GM12878 (cell line): ENCODE results near the gene DTL. TPM values are rescaled to one million over a fixed set of nuclear protein-coding genes. Genes with fewer than 3 reads are reported as not detected.

ENCODE experiments used
- CHD4 ChIP-seq: fragments of 200-600 bp; sonication (generic); IDR thresholded peaks from 2 replicates; pipeline ENCODE4 v1.6.1; 2016; ENCODE audit warnings: mild to moderate bottlenecking
- CREM ChIP-seq: IDR thresholded peaks from 2 replicates; pipeline ENCODE4 v1.6.1; 2014; ENCODE audit warnings: antibody characterized with exemption, low read depth
- EED ChIP-seq: sonication (generic); IDR thresholded peaks from 2 replicates; pipeline ENCODE4 v1.6.1; 2016; ENCODE audit warnings: antibody characterized with exemption, low read depth
- ELK1 ChIP-seq: IDR thresholded peaks from 2 replicates; pipeline ENCODE4 v1.6.1; 2012; ENCODE audit warnings: low read depth, low read length, improper control_type of control experiment
- ESRRA ChIP-seq: IDR thresholded peaks from 2 replicates; pipeline ENCODE4 v1.6.1; 2012; ENCODE audit warnings: mild to moderate bottlenecking, low read length, improper control_type of control experiment
- EZH2 ChIP-seq: IDR thresholded peaks from 2 replicates; pipeline ENCODE4 v1.6.1; 2012; ENCODE audit warnings: low read depth, mild to moderate bottlenecking, control low read depth, inconsistent platforms, low read length, borderline replicate concordance; ENCODE audit not compliant: control insufficient read depth
- FOXM1 ChIP-seq: IDR thresholded peaks from 2 replicates; pipeline ENCODE4 v1.6.1; 2012; ENCODE audit warnings: low read depth, mild to moderate bottlenecking, inconsistent platforms, low read length, moderate library complexity
- IKZF1 ChIP-seq: fragments of 450-650 bp; conservative IDR thresholded peaks from 2 replicates; pipeline ENCODE4 v1.6.1; 2017; ENCODE audit warnings: antibody characterized with exemption, mild to moderate bottlenecking
- KAT2A ChIP-seq: conservative IDR thresholded peaks from 2 replicates; pipeline ENCODE4 v1.6.1; 2011; ENCODE audit warnings: low read depth, low read length; ENCODE audit not compliant: control insufficient read depth
- KDM1A ChIP-seq: fragments of 200-600 bp; sonication (generic); IDR thresholded peaks from 2 replicates; pipeline ENCODE4 v1.6.1; 2016; ENCODE audit warnings: borderline replicate concordance
- NFYA ChIP-seq: IDR thresholded peaks from 2 replicates; pipeline ENCODE4 v1.6.1; 2011; ENCODE audit warnings: low read depth, mild to moderate bottlenecking, low read length, improper control_type of control experiment, borderline replicate concordance
- NR2C2 ChIP-seq: IDR thresholded peaks from 2 replicates; pipeline ENCODE4 v1.6.1; 2011; ENCODE audit warnings: borderline replicate concordance, low read depth; ENCODE audit not compliant: control insufficient read depth, insufficient read length
- PAX5 ChIP-seq: IDR thresholded peaks from 2 replicates; pipeline ENCODE4 v1.6.1; 2011; ENCODE audit warnings: low read depth, low read length, borderline replicate concordance
- PAX8 ChIP-seq: fragments of 450-650 bp; IDR thresholded peaks from 2 replicates; pipeline ENCODE4 v1.6.1; 2017; ENCODE audit warnings: mild to moderate bottlenecking, moderate library complexity
- POLR2A ChIP-seq: IDR thresholded peaks from 2 replicates; pipeline ENCODE4 v1.6.1; 2011; ENCODE audit warnings: low read depth, mild to moderate bottlenecking, low read length
- POLR2AphosphoS2 ChIP-seq: IDR thresholded peaks from 2 replicates; pipeline ENCODE4 v1.6.1; 2011; ENCODE audit warnings: low read depth, mild to moderate bottlenecking, low read length, improper control_type of control experiment, moderate library complexity
- POLR2AphosphoS5 ChIP-seq: IDR thresholded peaks from 2 replicates; pipeline ENCODE4 v1.6.1; 2011; ENCODE audit warnings: mild to moderate bottlenecking, low read length, inconsistent platforms
- SMAD1 ChIP-seq: fragments of 450-650 bp; IDR thresholded peaks from 2 replicates; pipeline ENCODE4 v1.6.1; 2018; ENCODE audit warnings: mild to moderate bottlenecking, low read depth; ENCODE audit not compliant: partially characterized antibody
- SRF ChIP-seq, 2 experiments: IDR thresholded peaks; 2 replicates each; pipeline ENCODE4 v1.6.1; 2011; ENCODE audit warnings: low read depth in 2 of 2, low read length in 2 of 2, mild to moderate bottlenecking in 1 of 2, moderate library complexity in 1 of 2
- STAT1 ChIP-seq: fragments of 450-650 bp; conservative IDR thresholded peaks from 2 replicates; pipeline ENCODE4 v1.6.1; 2014; ENCODE audit warnings: antibody characterized with exemption, mild to moderate bottlenecking
- TCF7 ChIP-seq: IDR thresholded peaks from 2 replicates; pipeline ENCODE4 v1.6.1; 2014; ENCODE audit warnings: antibody characterized with exemption, borderline replicate concordance
- YBX1 ChIP-seq: fragments of 450-650 bp; IDR thresholded peaks from 2 replicates; pipeline ENCODE4 v1.6.1; 2016; ENCODE audit warnings: antibody characterized with exemption
- YY1 ChIP-seq: IDR thresholded peaks from 2 replicates; pipeline ENCODE4 v1.6.1; 2011; ENCODE audit warnings: low read depth, mild to moderate bottlenecking, low read length
- polyA plus RNA-seq, 11 experiments: library from polyadenylated mRNA; depleted of rRNA in 4 of 11; unstranded in 6 of 11; stranded (reverse) in 5 of 11; fragments of >200 nt; fragmentation: Nextera tagmentation in 4 of 11; fragmentation: Illumina TruSeq in 1 of 11; extraction: Ambion mirVana in 4 of 11; extraction: Trizol in 1 of 11; gene quantifications; 1 replicate in 1 of 11; 2 replicates in 10 of 11; pipeline versions ENCODE4 v1.2.1 to v1.2.3, GENCODE V29; 2011 to 2016; ENCODE audit warnings: inconsistent platforms in 2 of 11, missing spikeins in 2 of 11, low read depth in 1 of 11
- total RNA-seq, 4 experiments: library from RNA; depleted of rRNA in 3 of 4; stranded (reverse); fragments of >200 nt in 3 of 4; fragmentation: Illumina TruSeq in 1 of 4; extraction: Trizol in 1 of 4; gene quantifications; 2 replicates each; pipeline versions ENCODE4 v1.2.1 to v1.2.3, GENCODE V29; 2013 to 2021
- TF ChIP-seq, protein P1 (sequence below): fragments of 450-650 bp; IDR thresholded peaks from 2 replicates; pipeline ENCODE4 v1.6.1; 2018; ENCODE audit warnings: borderline replicate concordance, mild to moderate bottlenecking; ENCODE audit not compliant: partially characterized antibody
- TF ChIP-seq, protein P2 (sequence below): fragments of 450-650 bp; formaldehyde crosslinking; IDR thresholded peaks from 2 replicates; pipeline ENCODE4 v1.4.0; 2020; ENCODE audit warnings: mild to moderate bottlenecking, moderate library complexity

Gene DTL
- total and polyA plus RNA-seq, 10 of the 15 experiments (the other 5 are each of a cell fraction or from before 2014, with no cell fraction given): 24.1 to 73.4 (median 52.2) TPM

- TF ChIP-seq EZH2: no peak
- peak; percentile 19; the same call in 1 of the 2 replicates for TF ChIP-seq PAX5
- TF ChIP-seq CREM: 0 out of 2 replicates have a peak, but pooled peaks have one; percentile 43
- peak; percentile 38; the same call in 1 of the 2 replicates for TF ChIP-seq FOXM1
- no peak for TF ChIP-seq ESRRA
- no peak for TF ChIP-seq CHD4
- TF ChIP-seq TCF7: no peak
- no peak for TF ChIP-seq KAT2A
- peak; percentile 57; the same call in 1 of the 2 replicates for TF ChIP-seq EED
- no peak for TF ChIP-seq SRF (IDR thresholded peaks at IDR 0.05; ENCODE audit: low read depth in 2 of 2, low read length in 2 of 2)
- no peak for TF ChIP-seq POLR2AphosphoS5
- TF ChIP-seq POLR2AphosphoS2: no peak
- no peak for TF ChIP-seq KDM1A
- TF ChIP-seq POLR2A: no peak
- no peak for TF ChIP-seq NR2C2
- TF ChIP-seq STAT1: no peak
- TF ChIP-seq, protein P1, sequence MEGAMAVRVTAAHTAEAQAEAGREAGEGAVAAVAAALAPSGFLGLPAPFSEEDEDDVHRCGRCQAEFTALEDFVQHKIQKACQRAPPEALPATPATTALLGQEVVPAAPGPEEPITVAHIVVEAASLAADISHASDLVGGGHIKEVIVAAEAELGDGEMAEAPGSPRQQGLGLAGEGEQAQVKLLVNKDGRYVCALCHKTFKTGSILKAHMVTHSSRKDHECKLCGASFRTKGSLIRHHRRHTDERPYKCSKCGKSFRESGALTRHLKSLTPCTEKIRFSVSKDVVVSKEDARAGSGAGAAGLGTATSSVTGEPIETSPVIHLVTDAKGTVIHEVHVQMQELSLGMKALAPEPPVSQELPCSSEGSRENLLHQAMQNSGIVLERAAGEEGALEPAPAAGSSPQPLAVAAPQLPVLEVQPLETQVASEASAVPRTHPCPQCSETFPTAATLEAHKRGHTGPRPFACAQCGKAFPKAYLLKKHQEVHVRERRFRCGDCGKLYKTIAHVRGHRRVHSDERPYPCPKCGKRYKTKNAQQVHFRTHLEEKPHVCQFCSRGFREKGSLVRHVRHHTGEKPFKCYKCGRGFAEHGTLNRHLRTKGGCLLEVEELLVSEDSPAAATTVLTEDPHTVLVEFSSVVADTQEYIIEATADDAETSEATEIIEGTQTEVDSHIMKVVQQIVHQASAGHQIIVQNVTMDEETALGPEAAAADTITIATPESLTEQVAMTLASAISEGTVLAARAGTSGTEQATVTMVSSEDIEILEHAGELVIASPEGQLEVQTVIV: no peak
- no peak for TF ChIP-seq YY1
- no peak for TF ChIP-seq PAX8
- no peak for TF ChIP-seq SMAD1
- TF ChIP-seq NFYA: no peak
- TF ChIP-seq, protein P2, sequence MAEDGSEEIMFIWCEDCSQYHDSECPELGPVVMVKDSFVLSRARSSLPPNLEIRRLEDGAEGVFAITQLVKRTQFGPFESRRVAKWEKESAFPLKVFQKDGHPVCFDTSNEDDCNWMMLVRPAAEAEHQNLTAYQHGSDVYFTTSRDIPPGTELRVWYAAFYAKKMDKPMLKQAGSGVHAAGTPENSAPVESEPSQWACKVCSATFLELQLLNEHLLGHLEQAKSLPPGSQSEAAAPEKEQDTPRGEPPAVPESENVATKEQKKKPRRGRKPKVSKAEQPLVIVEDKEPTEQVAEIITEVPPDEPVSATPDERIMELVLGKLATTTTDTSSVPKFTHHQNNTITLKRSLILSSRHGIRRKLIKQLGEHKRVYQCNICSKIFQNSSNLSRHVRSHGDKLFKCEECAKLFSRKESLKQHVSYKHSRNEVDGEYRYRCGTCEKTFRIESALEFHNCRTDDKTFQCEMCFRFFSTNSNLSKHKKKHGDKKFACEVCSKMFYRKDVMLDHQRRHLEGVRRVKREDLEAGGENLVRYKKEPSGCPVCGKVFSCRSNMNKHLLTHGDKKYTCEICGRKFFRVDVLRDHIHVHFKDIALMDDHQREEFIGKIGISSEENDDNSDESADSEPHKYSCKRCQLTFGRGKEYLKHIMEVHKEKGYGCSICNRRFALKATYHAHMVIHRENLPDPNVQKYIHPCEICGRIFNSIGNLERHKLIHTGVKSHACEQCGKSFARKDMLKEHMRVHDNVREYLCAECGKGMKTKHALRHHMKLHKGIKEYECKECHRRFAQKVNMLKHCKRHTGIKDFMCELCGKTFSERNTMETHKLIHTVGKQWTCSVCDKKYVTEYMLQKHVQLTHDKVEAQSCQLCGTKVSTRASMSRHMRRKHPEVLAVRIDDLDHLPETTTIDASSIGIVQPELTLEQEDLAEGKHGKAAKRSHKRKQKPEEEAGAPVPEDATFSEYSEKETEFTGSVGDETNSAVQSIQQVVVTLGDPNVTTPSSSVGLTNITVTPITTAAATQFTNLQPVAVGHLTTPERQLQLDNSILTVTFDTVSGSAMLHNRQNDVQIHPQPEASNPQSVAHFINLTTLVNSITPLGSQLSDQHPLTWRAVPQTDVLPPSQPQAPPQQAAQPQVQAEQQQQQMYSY (CRISPR knock-in tag): no peak
- no peak for TF ChIP-seq YBX1
- no peak for TF ChIP-seq ELK1
- peak; percentile 75 for TF ChIP-seq IKZF1
These were observed 54.1 kb downstream of the DTL start (continued) for GRCh38 chr1:212089560-212090163.
